SK-N-MC (cell line): ENCODE measurements around the gene ABHD15.

Experiments
- EZH2 ChIP-seq: fragments of 200-600 bp; sonication (generic); IDR thresholded peaks from one replicate; pipeline ENCODE4 v1.6.1; 2017; ENCODE audit warnings: antibody characterized with exemption
- FOXP2 ChIP-seq: optimal IDR thresholded peaks from 2 replicates; pipeline ENCODE3; 2011; ENCODE audit warnings: mild to moderate bottlenecking, moderate library complexity; ENCODE audit not compliant: insufficient read depth; ENCODE audit errors: extremely low read length, control extremely low read depth
- POLR2AphosphoS5 ChIP-seq: IDR thresholded peaks from 2 replicates; pipeline ENCODE4 v1.6.1; 2012; ENCODE audit warnings: mild to moderate bottlenecking, low read depth, low read length, borderline replicate concordance

- no peak for TF ChIP-seq EZH2
- TF ChIP-seq POLR2AphosphoS5: no peak
- no peak for TF ChIP-seq FOXP2
These were observed 43.6 kb upstream of the ABHD15 start for GRCh38 chr17:29610395-29610794.
